Karpas-422 (cell line): Measurements from ENCODE around the gene OTOP2. TPM values are rescaled to one million over a fixed set of nuclear protein-coding genes. Genes with fewer than 3 reads are reported as not detected.

Experiments used
- DNase-seq: peaks from one replicate; pipeline ENCODE4 v3.0.0-alpha.2; 2015
- H2AFZ ChIP-seq: fragments of 200-600 bp; sonication (generic); 2 replicates; pipeline ENCODE4 v1.6.1; 2014; ENCODE audit warnings: antibody characterized with exemption, low read length, mixed read lengths
- H3K27ac ChIP-seq: fragments of 200-600 bp; sonication (generic); 2 replicates; pipeline ENCODE4 v1.5.1; 2014; ENCODE audit warnings: mild to moderate bottlenecking, low read length, moderate library complexity
- H3K27me3 ChIP-seq: fragments of 200-600 bp; sonication (generic); 2 replicates; pipeline ENCODE4 v1.6.1; 2014; ENCODE audit warnings: low read length, mixed read lengths
- H3K36me3 ChIP-seq: fragments of 200-600 bp; sonication (generic); 2 replicates; pipeline ENCODE4 v1.6.1; 2014; ENCODE audit warnings: low read length, mixed read lengths; ENCODE audit not compliant: insufficient read depth
- H3K4me1 ChIP-seq: fragments of 200-600 bp; sonication (generic); 2 replicates; pipeline ENCODE4 v1.6.1; 2014; ENCODE audit warnings: mild to moderate bottlenecking, low read length, mixed read lengths
- H3K4me2 ChIP-seq: fragments of 200-600 bp; sonication (generic); 2 replicates; pipeline ENCODE4 v1.6.1; 2014; ENCODE audit warnings: low read length, low read depth, mild to moderate bottlenecking; ENCODE audit not compliant: poor library complexity, severe bottlenecking
- H3K4me3 ChIP-seq: fragments of 200-600 bp; sonication (generic); 2 replicates; pipeline ENCODE4 v1.5.1; 2014; ENCODE audit warnings: mild to moderate bottlenecking, antibody characterized with exemption, low read length, mixed read lengths
- H3K79me2 ChIP-seq: fragments of 200-600 bp; sonication (generic); 2 replicates; pipeline ENCODE4 v1.6.1; 2014; ENCODE audit warnings: mild to moderate bottlenecking, low read length, mixed read lengths
- H3K9ac ChIP-seq: fragments of 200-600 bp; sonication (generic); 2 replicates; pipeline ENCODE4 v1.6.0; 2014; ENCODE audit warnings: low read length
- H3K9me2 ChIP-seq: fragments of 200-600 bp; sonication (generic), shearing (Covaris generic); replicated peaks from 2 replicates; pipeline ENCODE4 v1.6.0; 2014; ENCODE audit warnings: mild to moderate bottlenecking, low read length, moderate library complexity; ENCODE audit not compliant: insufficient read depth
- H3K9me3 ChIP-seq: fragments of 300-700, 200-600 bp; sonication (generic); 2 replicates; pipeline ENCODE4 v1.6.1; 2014; ENCODE audit warnings: low read length, mixed read lengths
- H4K20me1 ChIP-seq: fragments of 200-600 bp; sonication (generic); 2 replicates; pipeline ENCODE4 v1.6.1; 2014; ENCODE audit warnings: mild to moderate bottlenecking, antibody characterized with exemption, low read length, low read depth; ENCODE audit not compliant: insufficient read depth
- total RNA-seq: library from RNA; depleted of rRNA; stranded (reverse); fragments of >200 nt; shearing (Covaris generic); gene quantifications from 2 replicates; pipeline ENCODE4 v1.2.3, GENCODE V29; 2014; ENCODE audit warnings: low replicate concordance

OTOP2 gene
- total RNA-seq, 1 experiment from 2014 or later = not detected

GRCh38 chr17:74920306-74920620, 3.8 kb upstream of the OTOP2 start:
- H3K27ac ChIP-seq = no peak overlapping the region
- H3K9me2 ChIP-seq = no peaks in the 10 kb centered on the region
- H3K79me2 ChIP-seq = no peaks in the 10 kb centered on the region
- no peaks in the 10 kb centered on the region for H3K27me3 ChIP-seq
- H3K9me3 ChIP-seq = no peaks in the 10 kb centered on the region
- H4K20me1 ChIP-seq = no peaks in the 10 kb centered on the region
- no peak overlapping the region for H2AFZ ChIP-seq
- H3K9ac ChIP-seq = no peak overlapping the region
- no peaks in the 10 kb centered on the region for H3K36me3 ChIP-seq
- no peak for DNase-seq
- no peak overlapping the region for H3K4me2 ChIP-seq
- no peaks in the 10 kb centered on the region for H3K4me1 ChIP-seq
- no peak overlapping the region for H3K4me3 ChIP-seq

- Histone ChIP-seq H3K4me1 (no peaks in the 10 kb centered on the region), H3K9me3 (no peaks in the 10 kb centered on the region), H2AFZ (no peak overlapping the region), H3K9ac (no peak overlapping the region), H3K27me3 (no peaks in the 10 kb centered on the region), H4K20me1 (no peaks in the 10 kb centered on the region), H3K36me3 (no peaks in the 10 kb centered on the region), H3K4me2 (no peak overlapping the region), H3K4me3 (no peak overlapping the region), H3K9me2 (no peaks in the 10 kb centered on the region), H3K27ac (no peak overlapping the region), H3K79me2 (no peaks in the 10 kb centered on the region)
- peak; percentile 40 for DNase-seq
These were observed 3.4 kb upstream of the OTOP2 start for GRCh38 chr17:74920642-74921025.

DNA sequence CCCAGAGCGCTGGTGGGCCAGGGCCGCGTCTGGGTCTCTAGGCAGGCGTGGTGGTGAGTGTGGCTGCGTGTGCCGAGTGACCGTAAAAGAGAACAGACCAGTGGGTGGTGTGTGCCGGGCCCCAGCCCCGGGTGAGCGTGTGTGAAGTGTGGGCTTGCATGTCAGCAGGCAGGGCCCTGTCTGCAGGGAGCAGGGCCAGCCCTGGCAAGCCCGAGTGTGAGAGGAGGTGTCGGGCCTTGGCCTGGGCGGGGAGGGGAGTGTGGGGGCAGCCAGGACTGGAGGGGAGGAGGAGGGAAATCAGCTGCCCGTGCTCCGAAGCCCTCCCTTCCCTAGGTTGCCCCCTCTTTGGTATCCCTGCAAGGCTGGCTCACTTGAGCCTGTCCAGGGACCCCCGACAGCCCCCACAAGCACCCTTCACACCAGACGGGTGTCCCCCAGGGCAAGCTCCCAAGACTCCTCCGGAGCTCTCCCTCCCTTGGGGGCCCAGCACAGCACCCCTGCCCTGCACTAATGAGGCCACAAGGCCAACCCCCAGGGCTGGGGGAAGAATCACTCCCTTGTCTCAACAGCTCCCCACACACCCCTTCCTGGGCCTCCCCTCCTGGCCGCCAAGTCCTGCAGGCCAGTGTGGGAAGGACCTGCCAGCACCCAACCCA, 2.9 kb upstream of the OTOP2 start:
- H2AFZ ChIP-seq = no peak overlapping the region
- H3K9me2 ChIP-seq = no peaks in the 10 kb centered on the region
- no peak overlapping the region for H3K4me3 ChIP-seq
- H3K4me2 ChIP-seq = no peak overlapping the region
- DNase-seq = peak; percentile 35
- no peak overlapping the region for H3K9ac ChIP-seq
- H3K27ac ChIP-seq = no peak overlapping the region
- H4K20me1 ChIP-seq = no peaks in the 10 kb centered on the region
- no peaks in the 10 kb centered on the region for H3K4me1 ChIP-seq
- no peaks in the 10 kb centered on the region for H3K27me3 ChIP-seq
- H3K9me3 ChIP-seq = no peaks in the 10 kb centered on the region
- H3K36me3 ChIP-seq = no peaks in the 10 kb centered on the region
- H3K79me2 ChIP-seq = no peaks in the 10 kb centered on the region

GRCh38 chr17:74921769-74922168, 2.3 kb upstream of the OTOP2 start:
- no peaks in the 10 kb centered on the region for H3K27me3 ChIP-seq
- no peaks in the 10 kb centered on the region for H3K4me1 ChIP-seq
- no peaks in the 10 kb centered on the region for H3K36me3 ChIP-seq
- H3K79me2 ChIP-seq = no peaks in the 10 kb centered on the region
- no peak overlapping the region for H3K27ac ChIP-seq
- no peaks in the 10 kb centered on the region for H3K9me3 ChIP-seq
- no peaks in the 10 kb centered on the region for H4K20me1 ChIP-seq
- DNase-seq = peak; percentile 10
- H3K4me2 ChIP-seq = no peak overlapping the region
- H3K9ac ChIP-seq = no peak overlapping the region
- H3K4me3 ChIP-seq = no peak overlapping the region
- H2AFZ ChIP-seq = no peak overlapping the region
- H3K9me2 ChIP-seq = no peaks in the 10 kb centered on the region

- no peak overlapping the region for H2AFZ ChIP-seq
- no peaks in the 10 kb centered on the region for H3K79me2 ChIP-seq
- H3K4me3 ChIP-seq = no peak overlapping the region
- no peak overlapping the region for H3K9ac ChIP-seq
- no peaks in the 10 kb centered on the region for H4K20me1 ChIP-seq
- no peak for DNase-seq
- no peaks in the 10 kb centered on the region for H3K36me3 ChIP-seq
- H3K27ac ChIP-seq = no peak overlapping the region
- H3K9me2 ChIP-seq = no peaks in the 10 kb centered on the region
- no peak overlapping the region for H3K4me2 ChIP-seq
- no peaks in the 10 kb centered on the region for H3K27me3 ChIP-seq
- H3K9me3 ChIP-seq = no peaks in the 10 kb centered on the region
- H3K4me1 ChIP-seq = no peaks in the 10 kb centered on the region
These were observed 1.9 kb upstream of the OTOP2 start for GRCh38 chr17:74922172-74922571.

DNA sequence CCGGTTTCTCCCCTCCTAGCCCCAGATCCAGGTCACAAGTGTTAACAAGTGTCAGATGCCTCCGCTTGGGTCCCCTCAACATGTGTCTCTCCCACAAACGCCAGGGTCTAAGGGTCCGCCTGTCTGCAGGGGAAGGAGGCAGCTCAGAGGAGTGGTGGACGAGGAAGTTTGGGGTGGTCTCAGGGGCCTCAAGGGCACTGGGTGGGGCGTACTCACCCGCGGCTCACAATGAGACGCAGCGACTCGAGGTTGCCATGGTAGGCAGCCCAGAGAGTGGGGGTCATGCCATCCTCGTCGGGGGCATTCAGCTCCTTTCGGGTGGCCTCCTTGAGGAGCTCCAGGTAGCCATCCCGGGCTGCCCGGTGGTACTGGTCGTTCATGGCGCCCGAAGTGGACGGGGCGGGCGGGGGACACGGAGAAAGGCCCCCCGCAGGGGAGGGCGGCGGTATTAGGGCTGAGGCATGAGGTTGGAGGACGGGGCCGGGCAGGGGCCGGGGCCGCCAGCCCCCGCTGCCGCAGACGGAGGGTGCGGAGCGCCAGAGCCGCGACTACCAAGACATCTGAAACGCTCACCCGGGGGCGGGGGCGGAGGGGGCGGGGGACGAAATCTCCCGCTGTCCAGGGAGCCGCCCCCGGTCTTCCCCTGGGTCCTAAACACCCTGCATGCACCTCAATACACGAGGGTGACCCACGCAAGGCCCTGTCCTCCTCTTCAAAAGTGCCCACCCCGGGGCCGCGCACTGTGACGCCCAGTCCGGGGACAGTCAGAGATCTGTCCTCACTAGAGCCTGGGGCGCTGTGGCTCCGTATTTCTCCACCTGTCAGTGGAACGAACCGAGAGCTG, 1.2 kb upstream of the OTOP2 start, which contains the start of gene USH1G:
Gene USH1G, minus strand, starts transcription at position 562 of the 844 bp plus-strand sequence. Its CDS starts 182 bp downstream, at position 380.
- Histone ChIP-seq H3K4me1 (no peaks in the 10 kb centered on the region), H3K36me3 (no peaks in the 10 kb centered on the region), H3K4me3 (no peak within 1 kb of the TSS), H3K9me2 (no peaks in the 10 kb centered on the region), H3K9me3 (no peaks in the 10 kb centered on the region), H3K79me2 (no peaks in the 10 kb centered on the region), H3K27me3 (no peaks in the 10 kb centered on the region), H2AFZ (no peak within 1 kb of the TSS), H3K4me2 (no peak within 1 kb of the TSS), H4K20me1 (no peaks in the 10 kb centered on the region), H3K9ac (no peak within 1 kb of the TSS), H3K27ac (no peak within 1 kb of the TSS)
- peak; percentile 24 for DNase-seq

GRCh38 chr17:74923538-74924249, 379 bp upstream of the OTOP2 start:
- Histone ChIP-seq H3K79me2 (no peaks in the 10 kb centered on the region), H3K27ac (no peak overlapping the region), H3K27me3 (no peaks in the 10 kb centered on the region), H3K9me2 (no peaks in the 10 kb centered on the region), H3K36me3 (no peaks in the 10 kb centered on the region), H2AFZ (no peak overlapping the region), H3K4me1 (no peaks in the 10 kb centered on the region), H3K9ac (no peak overlapping the region), H4K20me1 (no peaks in the 10 kb centered on the region), H3K9me3 (no peaks in the 10 kb centered on the region), H3K4me3 (no peak overlapping the region), H3K4me2 (no peak overlapping the region)
- DNase-seq = peak; percentile 41

DNA sequence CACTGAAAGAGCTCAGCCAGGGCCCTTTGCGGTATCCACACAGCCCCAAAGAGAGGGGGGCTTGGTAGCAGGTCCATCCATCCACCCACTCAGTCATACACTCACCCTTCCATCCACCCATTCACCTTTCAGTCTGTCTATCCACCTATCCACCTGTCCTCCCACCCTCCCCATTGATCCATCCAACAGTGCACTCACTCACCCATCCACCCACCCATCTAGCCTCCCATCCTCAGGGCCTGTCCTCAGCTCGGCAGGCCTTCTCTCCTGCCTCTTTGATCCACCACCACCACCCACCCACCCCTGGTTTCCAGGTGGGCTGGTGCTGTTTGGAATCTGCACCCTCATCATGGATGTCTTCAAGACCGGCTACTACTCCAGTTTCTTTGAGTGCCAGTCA, 1.2 kb downstream of the OTOP2 start:
- Histone ChIP-seq H3K27me3 (no peaks in the 10 kb centered on the region), H3K4me1 (no peaks in the 10 kb centered on the region)

More for the DNA sequence above, 1.2 kb downstream of the OTOP2 start:
- H3K9ac ChIP-seq = no peak overlapping the region
- no peaks in the 10 kb centered on the region for H3K79me2 ChIP-seq
- no peak overlapping the region for H3K4me2 ChIP-seq
- DNase-seq = peak; percentile 34
- H3K9me3 ChIP-seq = no peaks in the 10 kb centered on the region
- no peaks in the 10 kb centered on the region for H3K36me3 ChIP-seq
- H4K20me1 ChIP-seq = no peaks in the 10 kb centered on the region
- H3K4me3 ChIP-seq = no peak overlapping the region
- no peak overlapping the region for H2AFZ ChIP-seq
- no peak overlapping the region for H3K27ac ChIP-seq
- H3K9me2 ChIP-seq = no peaks in the 10 kb centered on the region
